Gastroesophageal sphincter (tissue), 4 donors: Measurements from ENCODE around the gene EEF2K. TPM values are rescaled to one million over a fixed set of nuclear protein-coding genes. Genes with fewer than 3 reads are reported as not detected.

Experiments
- ATAC-seq: fragments of 150-250 bp; one replicate; pipeline ENCODE4 v1.9.1; 2016; ENCODE audit warnings: mild to moderate bottlenecking, moderate library complexity
- H3K27ac ChIP-seq, 4 donors: fragments of 200-600 bp; sonication (generic) in 3 of 4; 1 replicate in 3 of 4; 2 replicates in 1 of 4; pipeline ENCODE4 v1.5.1; 2016 to 2019
- H3K27me3 ChIP-seq: fragments of 200-600 bp; sonication (generic); one replicate; pipeline ENCODE4 v1.5.1; 2019
- H3K36me3 ChIP-seq, 2 donors: fragments of 200-600 bp; sonication (generic); one replicate each; pipeline ENCODE4 v1.5.1; 2019; ENCODE audit warnings: control low read depth in 1 of 2
- H3K4me1 ChIP-seq, 3 donors: fragments of 200-600 bp; sonication (generic); 1 replicate in 2 of 3; 2 replicates in 1 of 3; pipeline ENCODE4 v1.5.1; 2016 to 2019; ENCODE audit warnings: control low read depth in 2 of 3
- H3K4me3 ChIP-seq, 2 donors: fragments of 200-600 bp; sonication (generic); one replicate each; pipeline ENCODE4 v1.5.1; 2019; ENCODE audit warnings: mild to moderate bottlenecking in 1 of 2, moderate library complexity in 1 of 2
- H3K9me3 ChIP-seq, 3 donors: fragments of 200-600 bp; sonication (generic); one replicate each; pipeline ENCODE4 v1.5.1; 2017 to 2019; ENCODE audit warnings: control low read depth in 2 of 3
- EP300 ChIP-seq: sonication (generic); formaldehyde crosslinking; IDR thresholded peaks from one replicate; pipeline ENCODE4 v1.6.1; 2017; ENCODE audit warnings: antibody characterized with exemption, mild to moderate bottlenecking
- POLR2A ChIP-seq, 2 donors: fragments of 450-650 bp; IDR thresholded peaks; one replicate each; pipeline ENCODE4 v1.6.1; 2017; ENCODE audit warnings: antibody characterized with exemption in 2 of 2, mild to moderate bottlenecking in 2 of 2, moderate library complexity in 1 of 2
- POLR2AphosphoS5 ChIP-seq: sonication (generic); formaldehyde crosslinking; IDR thresholded peaks from one replicate; pipeline ENCODE4 v1.6.1; 2017; ENCODE audit warnings: antibody characterized with exemption
- WGBS, 2 donors: methylation state at CpG; one replicate each; pipeline ENCODE4 v1.1.5; 2018; ENCODE audit warnings: low coverage in 1 of 2; 5-methylcytosine and 5-hydroxymethylcytosine counted together
- total RNA-seq, 4 donors: library from RNA; depleted of rRNA; stranded (reverse); fragments of >200 nt; gene quantifications; one replicate each; pipeline ENCODE4 v1.1.0, GENCODE V29; 2016
- TF ChIP-seq, protein P1 (sequence below), 4 experiments: fragments of 200-600 bp in 2 of 4; fragments of 450-650 bp in 2 of 4; sonication (generic) in 1 of 4; IDR thresholded peaks; one replicate each; pipeline ENCODE4 v1.5.1; 2017 to 2019; ENCODE audit warnings: antibody characterized with exemption in 4 of 4, mild to moderate bottlenecking in 2 of 4, moderate library complexity in 2 of 4

Gene EEF2K
- total RNA-seq, 4 donors from 2014 or later = 31.3 to 38.9 (median 34.8) TPM

DNA sequence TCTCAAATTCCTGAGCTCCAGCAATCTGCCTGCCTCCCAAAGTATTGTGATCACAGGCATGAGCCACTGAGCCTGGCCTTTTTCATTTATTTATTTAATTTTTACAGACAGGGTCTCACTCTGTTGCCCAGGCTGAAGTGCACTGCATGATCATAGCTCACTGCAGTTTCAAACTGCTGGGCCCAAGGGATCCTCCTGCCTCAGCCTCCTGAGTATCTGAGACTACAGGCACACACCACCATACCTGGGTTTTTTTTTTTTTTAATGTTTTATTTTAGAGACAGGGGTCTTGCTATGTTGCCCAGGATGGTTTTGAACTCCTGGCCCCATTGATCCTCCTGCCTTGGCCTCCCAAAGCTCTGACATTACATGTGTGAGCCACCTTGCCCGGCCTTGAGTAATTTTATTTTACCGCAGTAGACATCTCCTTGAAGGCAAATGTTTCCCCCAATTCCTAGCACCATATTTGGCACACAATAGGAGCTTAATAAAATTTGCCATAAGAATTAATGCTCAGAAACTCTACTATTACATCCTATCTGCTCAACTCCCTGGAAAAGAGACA is 1.9 kb upstream of the EEF2K start:
- Histone ChIP-seq H3K4me1 (peaks cover 0 to 43% (median 4%) of the 10 kb centered on the region in 3 donors), H3K9me3 (no peaks in the 10 kb centered on the region), H3K27ac (peak overlapping the region in 1 of 4 donors; percentile 94), H3K36me3 (no peaks in the 10 kb centered on the region), H3K4me3 (no peak overlapping the region), H3K27me3 (no peaks in the 10 kb centered on the region)
- TF ChIP-seq POLR2A (IDR thresholded peaks at IDR 0.05) (no peak), POLR2AphosphoS5 (no peak), EP300 (no peak)
- TF ChIP-seq, protein P1, sequence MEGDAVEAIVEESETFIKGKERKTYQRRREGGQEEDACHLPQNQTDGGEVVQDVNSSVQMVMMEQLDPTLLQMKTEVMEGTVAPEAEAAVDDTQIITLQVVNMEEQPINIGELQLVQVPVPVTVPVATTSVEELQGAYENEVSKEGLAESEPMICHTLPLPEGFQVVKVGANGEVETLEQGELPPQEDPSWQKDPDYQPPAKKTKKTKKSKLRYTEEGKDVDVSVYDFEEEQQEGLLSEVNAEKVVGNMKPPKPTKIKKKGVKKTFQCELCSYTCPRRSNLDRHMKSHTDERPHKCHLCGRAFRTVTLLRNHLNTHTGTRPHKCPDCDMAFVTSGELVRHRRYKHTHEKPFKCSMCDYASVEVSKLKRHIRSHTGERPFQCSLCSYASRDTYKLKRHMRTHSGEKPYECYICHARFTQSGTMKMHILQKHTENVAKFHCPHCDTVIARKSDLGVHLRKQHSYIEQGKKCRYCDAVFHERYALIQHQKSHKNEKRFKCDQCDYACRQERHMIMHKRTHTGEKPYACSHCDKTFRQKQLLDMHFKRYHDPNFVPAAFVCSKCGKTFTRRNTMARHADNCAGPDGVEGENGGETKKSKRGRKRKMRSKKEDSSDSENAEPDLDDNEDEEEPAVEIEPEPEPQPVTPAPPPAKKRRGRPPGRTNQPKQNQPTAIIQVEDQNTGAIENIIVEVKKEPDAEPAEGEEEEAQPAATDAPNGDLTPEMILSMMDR (IDR thresholded peaks at IDR 0.05) = no peak
- no peak for ATAC-seq
- WGBS, 2 donors = 100% methylated on average over 2 of the region's 2 CpGs; no CpG with 5 or more reads in 1 of the 2 donors

DNA sequence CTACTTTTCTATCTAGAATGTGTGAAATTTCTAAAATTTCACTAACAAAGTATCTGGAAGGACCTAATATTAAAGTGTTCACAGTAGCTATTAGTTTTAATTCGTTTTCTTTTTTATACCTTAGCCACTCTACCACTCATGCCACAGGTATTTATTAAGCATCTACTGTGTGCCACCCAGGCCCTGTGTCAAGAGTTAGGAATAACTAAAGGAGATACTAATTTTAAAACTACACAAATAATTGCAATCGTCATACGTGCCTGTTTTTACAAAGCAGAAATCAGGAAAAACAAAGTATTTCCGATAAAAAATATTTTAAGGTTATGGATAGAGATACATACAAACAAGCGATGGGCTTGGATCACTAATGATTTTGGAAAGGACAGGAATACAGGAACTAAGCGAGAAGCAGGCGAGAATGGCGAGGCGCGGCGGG is 483 bp upstream of the EEF2K start:
- TF ChIP-seq POLR2A (IDR thresholded peaks at IDR 0.05) (no peak), EP300 (no peak), POLR2AphosphoS5 (no peak)
- TF ChIP-seq, protein P1 (IDR thresholded peaks at IDR 0.05) = no peak
- H3K4me3 ChIP-seq = peak overlapping the region; percentile 91 to 94
- peaks cover 0 to 45% (median 6%) of the 10 kb centered on the region in 3 donors for H3K4me1 ChIP-seq
- H3K27ac ChIP-seq = peak overlapping the region; percentile 86 to 94 (median 92)
- no peaks in the 10 kb centered on the region for H3K36me3 ChIP-seq
- no peak for ATAC-seq
- no peaks in the 10 kb centered on the region for H3K27me3 ChIP-seq
- 4 to 9% methylated on average over 8 to 11 of the region's 11 CpGs for WGBS, 2 donors
- H3K9me3 ChIP-seq = no peaks in the 10 kb centered on the region

DNA sequence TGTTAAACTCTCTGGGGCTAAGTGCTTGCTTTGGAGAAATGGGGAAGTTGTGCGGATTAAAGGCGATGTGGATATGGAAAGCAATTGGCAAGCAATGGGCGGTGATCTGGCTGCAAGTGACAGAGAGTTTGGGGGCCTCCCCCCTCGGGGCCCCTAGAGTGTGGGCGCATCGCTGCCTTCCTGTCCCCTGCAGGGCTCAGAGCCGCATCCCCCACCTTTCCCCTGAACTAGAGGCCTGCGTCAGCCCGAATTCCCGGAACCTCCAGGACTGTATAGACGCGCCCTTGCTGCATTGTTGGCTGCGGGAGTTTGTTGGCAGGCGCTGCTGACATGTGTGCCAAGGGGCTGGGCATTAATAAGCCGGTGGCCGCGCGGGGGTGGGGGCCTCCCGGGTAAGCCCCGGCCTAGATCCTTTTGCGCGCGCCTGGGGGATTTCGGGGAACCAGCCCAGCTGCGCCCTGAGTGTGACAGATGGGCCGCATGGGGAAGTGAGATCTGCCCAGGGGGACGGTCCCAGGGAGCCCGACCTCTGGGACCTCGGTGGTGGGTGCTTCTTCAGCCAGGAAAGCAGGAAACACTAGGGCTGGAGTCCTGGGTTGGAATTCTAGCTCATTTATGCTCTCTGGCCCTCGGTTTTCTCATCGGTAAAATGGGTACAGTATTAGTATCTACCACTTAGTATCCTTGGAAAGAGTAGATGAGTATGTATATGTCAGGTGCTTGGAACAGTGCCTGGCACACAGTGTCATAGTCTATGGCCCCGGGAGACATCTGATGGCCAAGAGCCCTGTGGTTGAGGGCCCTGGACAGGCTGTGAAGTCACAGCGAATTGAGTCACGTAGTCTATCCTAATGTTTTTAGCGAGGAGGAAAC is 1.0 kb downstream of the EEF2K start:
- 7% methylated on average over 5 to 12 of the region's 35 CpGs for WGBS, 2 donors
- peak; percentile 51 for ATAC-seq

DNA sequence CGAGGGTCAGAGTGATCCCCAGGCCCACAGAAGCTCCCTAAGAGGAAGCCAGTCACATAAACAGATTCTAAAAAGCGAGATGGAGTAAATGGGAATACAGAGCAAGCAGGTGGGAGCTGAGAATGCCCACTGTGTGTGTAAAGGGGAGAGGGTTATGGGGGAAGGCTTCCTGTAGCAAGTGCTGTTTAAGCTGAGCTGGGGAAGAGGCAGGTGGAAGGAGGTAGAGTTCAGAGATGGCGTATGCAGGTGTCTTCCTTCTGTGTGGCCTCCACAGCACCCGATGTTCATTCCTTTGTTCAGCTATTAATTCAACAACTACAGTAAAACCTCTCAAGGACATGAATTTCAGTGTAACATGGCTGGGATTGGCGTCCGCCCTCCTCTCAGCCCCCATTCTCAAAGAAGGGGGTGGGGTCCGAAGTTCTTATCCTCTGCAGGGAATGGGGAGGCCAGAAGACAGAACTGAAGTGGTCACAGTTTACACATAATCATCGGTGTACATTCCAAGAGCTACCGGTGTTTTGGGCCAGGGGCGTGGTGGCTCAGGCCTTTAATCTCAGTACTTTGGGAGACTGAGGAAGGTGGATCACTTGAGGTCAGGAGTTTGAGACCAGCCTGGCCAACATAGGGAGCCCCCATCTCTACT is 1.8 kb downstream of the EEF2K start:
- Histone ChIP-seq H3K4me1 (peaks cover 0 to 68% (median 6%) of the 10 kb centered on the region in 3 donors), H3K27ac (peak overlapping the region in 3 of 4 donors; percentile 91 to 94 (median 94)), H3K36me3 (peaks cover 0 to 8% of the 10 kb centered on the region in 2 donors), H3K4me3 (peak overlapping the region; percentile 91 to 94), H3K9me3 (no peaks in the 10 kb centered on the region), H3K27me3 (no peaks in the 10 kb centered on the region)
- no peak for ATAC-seq
- no peak for TF ChIP-seq POLR2AphosphoS5
- no peak for TF ChIP-seq POLR2A (IDR thresholded peaks at IDR 0.05)
- no peak for TF ChIP-seq EP300
- 45 to 48% methylated on average over 5 to 7 of the region's 10 CpGs for WGBS, 2 donors

More for the DNA sequence above, 1.0 kb downstream of the EEF2K start:
- Histone ChIP-seq H3K4me1 (peaks cover 0 to 60% (median 6%) of the 10 kb centered on the region in 3 donors), H3K9me3 (no peaks in the 10 kb centered on the region), H3K27me3 (no peaks in the 10 kb centered on the region), H3K36me3 (peaks cover 0 to under 1% of the 10 kb centered on the region in 2 donors), H3K4me3 (peak overlapping the region; percentile 91 to 94), H3K27ac (peak overlapping the region; percentile 75 to 94 (median 92))
- TF ChIP-seq, protein P1 (IDR thresholded peaks at IDR 0.05) = no peak
- TF ChIP-seq POLR2A (IDR thresholded peaks at IDR 0.05) (no peak), POLR2AphosphoS5 (peak; percentile 80), EP300 (no peak)

DNA sequence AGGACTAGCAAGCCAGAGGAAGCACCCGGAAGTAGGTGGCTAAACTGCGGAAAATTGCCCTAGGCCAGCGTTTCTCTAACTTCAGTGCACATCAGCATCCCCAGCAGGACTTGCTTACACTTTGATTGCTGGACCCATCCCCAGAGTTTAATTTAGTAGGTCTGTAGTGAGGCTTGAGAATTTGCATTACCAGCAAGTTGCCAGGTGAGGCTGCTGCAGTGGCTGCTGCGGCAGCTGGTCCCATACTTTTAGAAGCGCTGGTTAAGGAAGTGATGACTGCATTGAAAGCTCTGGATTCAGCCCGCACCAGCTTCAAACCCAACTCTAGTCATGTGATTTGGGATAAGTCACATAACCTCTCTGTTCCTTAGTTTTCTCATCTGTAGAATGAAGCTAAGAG is 4.2 kb downstream of the EEF2K start:
- no peaks in the 10 kb centered on the region for H3K9me3 ChIP-seq

More for the DNA sequence above, 4.2 kb downstream of the EEF2K start:
- Histone ChIP-seq H3K27ac (peak overlapping the region in 1 of 4 donors; percentile 9), H3K27me3 (no peaks in the 10 kb centered on the region), H3K4me1 (peaks cover 0 to 80% (median 8%) of the 10 kb centered on the region in 3 donors), H3K4me3 (no peak overlapping the region), H3K36me3 (peaks cover 0 to 28% of the 10 kb centered on the region in 2 donors)
- no peak for ATAC-seq
- no peak for TF ChIP-seq EP300
- TF ChIP-seq POLR2A (IDR thresholded peaks at IDR 0.05) = no peak
- TF ChIP-seq, protein P1 (IDR thresholded peaks at IDR 0.05) = no peak
- TF ChIP-seq POLR2AphosphoS5 = no peak
- 100% methylated on average over 3 of the region's 6 CpGs for WGBS, 2 donors
